K562 (cell line): Measurements from ENCODE around the gene SDSL. TPM values are rescaled to one million over a fixed set of nuclear protein-coding genes. Genes with fewer than 3 reads are reported as not detected.

Source experiments
- BACH1 ChIP-seq: fragments of 200-800 bp; sonication (Bioruptor generic); IDR thresholded peaks from 2 replicates; pipeline ENCODE4 v1.6.1; 2016; ENCODE audit warnings: missing genetic modification characterization, missing compliant biosample characterization
- CBX2 ChIP-seq: fragments of 200-600 bp; sonication (generic); IDR thresholded peaks from one replicate; pipeline ENCODE4 v1.6.1; 2012; ENCODE audit warnings: mild to moderate bottlenecking, low read length, inconsistent platforms; ENCODE audit not compliant: insufficient read depth, poor library complexity, severe bottlenecking
- GTF2E2 ChIP-seq: fragments of 200-800 bp; sonication (Bioruptor generic); IDR thresholded peaks from 2 replicates; pipeline ENCODE4 v1.6.1; 2016; ENCODE audit warnings: missing genetic modification characterization, missing compliant biosample characterization
- KDM5B ChIP-seq: fragments of 200-600 bp; sonication (generic); IDR thresholded peaks from 2 replicates; pipeline ENCODE4 v1.6.1; 2012; ENCODE audit warnings: low read depth, mild to moderate bottlenecking, moderate library complexity, low read length, control low read depth, inconsistent platforms; ENCODE audit not compliant: insufficient replicate concordance
- KLF16 ChIP-seq: IDR thresholded peaks from 2 replicates; pipeline ENCODE4 v1.6.1; 2016; ENCODE audit warnings: antibody characterized with exemption
- MXI1 ChIP-seq: IDR thresholded peaks from 2 replicates; pipeline ENCODE4 v1.6.1; 2011; ENCODE audit warnings: low read depth, mild to moderate bottlenecking, improper control_type of control experiment, low read length
- SUPT5H ChIP-seq: fragments of 450-650 bp; IDR thresholded peaks from 2 replicates; pipeline ENCODE4 v1.6.1; 2016
- polyA plus RNA-seq, 8 experiments: library from polyadenylated mRNA; depleted of rRNA in 4 of 8; stranded (reverse) in 5 of 8; unstranded in 3 of 8; fragments of >200 nt; fragmentation: Nextera tagmentation in 2 of 8; fragmentation: Illumina TruSeq in 1 of 8; extraction: Ambion mirVana in 2 of 8; extraction: Trizol in 1 of 8; gene quantifications; 2 replicates each; pipeline versions ENCODE4 v1.2.1 to v1.2.3, GENCODE V29; 2011 to 2014; ENCODE audit warnings: inconsistent platforms in 1 of 8, missing spikeins in 1 of 8
- total RNA-seq, 7 experiments: library from RNA; depleted of rRNA in 6 of 7; stranded (reverse); fragments of >200 nt in 6 of 7; fragmentation: Illumina TruSeq in 2 of 7; extraction: Trizol in 2 of 7; gene quantifications; 2 replicates each; pipeline versions ENCODE4 v1.2.1 to v1.2.3, GENCODE V29; 2011 to 2021; ENCODE audit warnings: low replicate concordance in 1 of 7
- TF ChIP-seq, protein P1 (sequence below): fragments of 200-800 bp; sonication (Bioruptor generic); IDR thresholded peaks from 2 replicates; pipeline ENCODE4 v1.6.1; 2017; ENCODE audit warnings: missing genetic modification characterization, missing compliant biosample characterization
- TF ChIP-seq, protein P2 (sequence below): sonication (generic); formaldehyde crosslinking; IDR thresholded peaks from 2 replicates; pipeline ENCODE4 v1.8.0; 2022; ENCODE audit warnings: mild to moderate bottlenecking, missing genetic modification reagents
- TF ChIP-seq, protein P3 (sequence below): fragments of 250-450 bp; sonication (Bioruptor Pico); IDR thresholded peaks from 2 replicates; pipeline ENCODE4 v1.4.0; 2020
- TF ChIP-seq, protein P4 (sequence below), 2 experiments: fragments of 450-650 bp in 1 of 2; sonication (generic) in 1 of 2; formaldehyde crosslinking in 1 of 2; IDR thresholded peaks; 2 replicates each; pipeline versions ENCODE4 v1.7.1 to v1.9.0; 2016 to 2022; ENCODE audit warnings: inconsistent platforms in 1 of 2, mild to moderate bottlenecking in 1 of 2, missing genetic modification reagents in 1 of 2

Gene SDSL
- total and polyA plus RNA-seq, 9 of the 15 experiments (the other 6 are each of a cell fraction or from before 2014, with no cell fraction given), result 0.31 to 11.0 (median 7.4) TPM

DNA sequence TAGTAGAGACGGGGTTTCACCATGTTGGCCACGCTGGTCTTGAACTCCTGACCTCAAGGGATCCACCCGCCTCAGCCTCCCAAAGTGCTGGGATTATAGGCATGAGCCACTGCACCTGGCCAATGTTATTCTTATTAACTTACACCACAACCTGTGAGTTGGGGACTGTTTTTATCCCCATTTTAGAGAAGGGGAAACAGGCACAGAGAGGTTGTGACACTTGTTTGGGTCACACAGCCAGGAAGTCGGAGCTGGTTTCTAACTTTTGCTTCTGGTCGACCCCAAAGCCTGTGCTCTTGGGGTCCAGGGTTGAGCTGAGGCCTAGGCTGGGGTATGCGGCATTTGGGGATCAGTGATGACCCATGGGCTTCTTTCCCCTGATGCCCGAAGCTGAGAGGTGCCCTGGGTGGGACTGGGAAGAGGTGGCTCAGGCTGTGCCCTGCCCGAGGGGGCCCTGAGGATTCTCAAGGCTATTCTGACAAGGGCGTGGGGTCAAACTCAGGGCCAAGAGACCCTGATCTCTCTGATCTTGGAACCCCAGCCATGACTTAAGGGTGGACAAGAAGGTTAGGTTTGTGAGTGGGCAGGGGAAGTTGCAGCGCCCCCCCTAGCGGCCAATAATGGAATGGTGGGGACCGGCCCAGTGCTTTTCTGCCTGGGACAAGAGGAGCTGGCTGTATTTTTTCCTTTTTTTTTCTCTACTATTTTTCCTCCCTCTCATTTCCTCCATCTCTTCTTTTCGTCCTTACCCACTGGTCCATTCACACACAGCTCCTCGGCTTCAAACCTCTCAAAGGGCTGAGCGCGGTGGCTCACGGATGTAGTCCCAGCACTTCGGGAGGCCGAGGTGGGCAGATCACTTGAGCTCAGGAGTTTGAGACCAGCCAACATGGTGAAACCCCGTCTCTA lies 3.0 kb downstream of the SDSL start (continued):
- TF ChIP-seq, protein P1, sequence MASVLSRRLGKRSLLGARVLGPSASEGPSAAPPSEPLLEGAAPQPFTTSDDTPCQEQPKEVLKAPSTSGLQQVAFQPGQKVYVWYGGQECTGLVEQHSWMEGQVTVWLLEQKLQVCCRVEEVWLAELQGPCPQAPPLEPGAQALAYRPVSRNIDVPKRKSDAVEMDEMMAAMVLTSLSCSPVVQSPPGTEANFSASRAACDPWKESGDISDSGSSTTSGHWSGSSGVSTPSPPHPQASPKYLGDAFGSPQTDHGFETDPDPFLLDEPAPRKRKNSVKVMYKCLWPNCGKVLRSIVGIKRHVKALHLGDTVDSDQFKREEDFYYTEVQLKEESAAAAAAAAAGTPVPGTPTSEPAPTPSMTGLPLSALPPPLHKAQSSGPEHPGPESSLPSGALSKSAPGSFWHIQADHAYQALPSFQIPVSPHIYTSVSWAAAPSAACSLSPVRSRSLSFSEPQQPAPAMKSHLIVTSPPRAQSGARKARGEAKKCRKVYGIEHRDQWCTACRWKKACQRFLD (CRISPR knock-in tag), result no peak
- TF ChIP-seq MXI1 (no peak), KLF16 (peak; percentile 44; the same call in 1 of the 2 replicates), SUPT5H (no peak), CBX2 (no peak), KDM5B (peak; percentile 30), GTF2E2 (no peak), BACH1 (tag) (no peak)
- TF ChIP-seq, protein P2, sequence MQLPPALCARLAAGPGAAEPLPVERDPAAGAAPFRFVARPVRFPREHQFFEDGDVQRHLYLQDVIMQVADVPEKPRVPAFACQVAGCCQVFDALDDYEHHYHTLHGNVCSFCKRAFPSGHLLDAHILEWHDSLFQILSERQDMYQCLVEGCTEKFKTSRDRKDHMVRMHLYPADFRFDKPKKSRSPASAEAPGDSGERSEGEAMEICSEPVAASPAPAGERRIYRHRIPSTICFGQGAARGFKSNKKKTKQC (CRISPR knock-in tag), result no peak
- TF ChIP-seq, protein P3, sequence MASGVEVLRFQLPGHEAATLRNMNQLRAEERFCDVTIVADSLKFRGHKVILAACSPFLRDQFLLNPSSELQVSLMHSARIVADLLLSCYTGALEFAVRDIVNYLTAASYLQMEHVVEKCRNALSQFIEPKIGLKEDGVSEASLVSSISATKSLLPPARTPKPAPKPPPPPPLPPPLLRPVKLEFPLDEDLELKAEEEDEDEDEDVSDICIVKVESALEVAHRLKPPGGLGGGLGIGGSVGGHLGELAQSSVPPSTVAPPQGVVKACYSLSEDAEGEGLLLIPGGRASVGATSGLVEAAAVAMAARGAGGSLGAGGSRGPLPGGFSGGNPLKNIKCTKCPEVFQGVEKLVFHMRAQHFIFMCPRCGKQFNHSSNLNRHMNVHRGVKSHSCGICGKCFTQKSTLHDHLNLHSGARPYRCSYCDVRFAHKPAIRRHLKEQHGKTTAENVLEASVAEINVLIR (CRISPR knock-in tag), result no peak
- TF ChIP-seq, protein P4, sequence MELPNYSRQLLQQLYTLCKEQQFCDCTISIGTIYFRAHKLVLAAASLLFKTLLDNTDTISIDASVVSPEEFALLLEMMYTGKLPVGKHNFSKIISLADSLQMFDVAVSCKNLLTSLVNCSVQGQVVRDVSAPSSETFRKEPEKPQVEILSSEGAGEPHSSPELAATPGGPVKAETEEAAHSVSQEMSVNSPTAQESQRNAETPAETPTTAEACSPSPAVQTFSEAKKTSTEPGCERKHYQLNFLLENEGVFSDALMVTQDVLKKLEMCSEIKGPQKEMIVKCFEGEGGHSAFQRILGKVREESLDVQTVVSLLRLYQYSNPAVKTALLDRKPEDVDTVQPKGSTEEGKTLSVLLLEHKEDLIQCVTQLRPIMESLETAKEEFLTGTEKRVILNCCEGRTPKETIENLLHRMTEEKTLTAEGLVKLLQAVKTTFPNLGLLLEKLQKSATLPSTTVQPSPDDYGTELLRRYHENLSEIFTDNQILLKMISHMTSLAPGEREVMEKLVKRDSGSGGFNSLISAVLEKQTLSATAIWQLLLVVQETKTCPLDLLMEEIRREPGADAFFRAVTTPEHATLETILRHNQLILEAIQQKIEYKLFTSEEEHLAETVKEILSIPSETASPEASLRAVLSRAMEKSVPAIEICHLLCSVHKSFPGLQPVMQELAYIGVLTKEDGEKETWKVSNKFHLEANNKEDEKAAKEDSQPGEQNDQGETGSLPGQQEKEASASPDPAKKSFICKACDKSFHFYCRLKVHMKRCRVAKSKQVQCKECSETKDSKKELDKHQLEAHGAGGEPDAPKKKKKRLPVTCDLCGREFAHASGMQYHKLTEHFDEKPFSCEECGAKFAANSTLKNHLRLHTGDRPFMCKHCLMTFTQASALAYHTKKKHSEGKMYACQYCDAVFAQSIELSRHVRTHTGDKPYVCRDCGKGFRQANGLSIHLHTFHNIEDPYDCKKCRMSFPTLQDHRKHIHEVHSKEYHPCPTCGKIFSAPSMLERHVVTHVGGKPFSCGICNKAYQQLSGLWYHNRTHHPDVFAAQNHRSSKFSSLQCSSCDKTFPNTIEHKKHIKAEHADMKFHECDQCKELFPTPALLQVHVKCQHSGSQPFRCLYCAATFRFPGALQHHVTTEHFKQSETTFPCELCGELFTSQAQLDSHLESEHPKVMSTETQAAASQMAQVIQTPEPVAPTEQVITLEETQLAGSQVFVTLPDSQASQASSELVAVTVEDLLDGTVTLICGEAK (IDR thresholded peaks at IDR 0.05), result no peak
- TF ChIP-seq, protein P4 (CRISPR knock-in tag; IDR thresholded peaks at IDR 0.05), result no peak
